Panc1 (cell line): ENCODE results near the gene ZNF398.

Experiments used
- CTCF ChIP-seq: fragments of 450-650 bp; IDR thresholded peaks from 2 replicates; pipeline ENCODE4 v1.5.1; 2017; ENCODE audit warnings: mild to moderate bottlenecking
- POLR2AphosphoS5 ChIP-seq: IDR thresholded peaks from 2 replicates; pipeline ENCODE4 v1.6.1; 2012; ENCODE audit warnings: mild to moderate bottlenecking, low read depth, low read length, moderate library complexity
- REST ChIP-seq, 2 experiments: IDR thresholded peaks; 2 replicates each; pipeline ENCODE4 v1.6.1; 2011 to 2012; ENCODE audit warnings: low read depth in 2 of 2, control low read depth in 1 of 2, low read length in 1 of 2, mild to moderate bottlenecking in 1 of 2, moderate library complexity in 1 of 2; ENCODE audit not compliant: insufficient read depth in 1 of 2
- SIN3A ChIP-seq: IDR thresholded peaks from 2 replicates; pipeline ENCODE4 v1.6.1; 2012; ENCODE audit warnings: low read depth, mild to moderate bottlenecking, low read length, moderate library complexity, borderline replicate concordance; ENCODE audit not compliant: insufficient read depth
- TCF7L2 ChIP-seq: IDR thresholded peaks from 2 replicates; pipeline ENCODE4 v1.6.1; 2011; ENCODE audit warnings: mild to moderate bottlenecking, low read depth, low read length, inconsistent platforms

GRCh38 chr7:149171892-149172533, 24.8 kb downstream of the ZNF398 start:
- TF ChIP-seq CTCF (no peak), POLR2AphosphoS5 (no peak), REST (IDR thresholded peaks at IDR 0.05; ENCODE audit: insufficient read depth in 1 of 2, low read depth in 2 of 2, low read length in 1 of 2) (no peak), SIN3A (no peak), TCF7L2 (no peak)
